ENCODE results near the gene PCDHGA6. TPM values are rescaled to one million over a fixed set of nuclear protein-coding genes. Genes with fewer than 3 reads are reported as not detected.
A peak's percentile ranks its signal among the peaks of the same experiment; 100 is the strongest.

The PCDHGA6 gene
- total and polyA plus RNA-seq, 2 donors (not counting 1 experiment from before 2014, with no cell fraction given), result 0.78 to 2.5 TPM

GRCh38 chr5:141398608-141399007 lies 24.9 kb downstream of the PCDHGA6 start:
- no peak for DNase-seq
- peaks cover 2% of the 10 kb centered on the region for H3K4me1 Mint-ChIP-seq
- H4K20me1 ChIP-seq (ENCODE audit: control insufficient read depth, insufficient read depth, low read length, poor library complexity, severe bottlenecking), result no peaks in the 10 kb centered on the region
- no peaks in the 10 kb centered on the region for H3K79me2 ChIP-seq (ENCODE audit: control insufficient read depth, insufficient read depth, low read length)
- H2AFZ ChIP-seq (ENCODE audit: insufficient read depth, low read depth, low read length, poor library complexity, severe bottlenecking), result no peak overlapping the region
- ATAC-seq (ENCODE audit: low read depth), result no peak
- intact Hi-C loops (cut with micrococcal nuclease), result no loop called here
- no peak overlapping the region for H3K27ac ChIP-seq (ENCODE audit: low read length in 2 of 2)
- TF ChIP-seq CTCF (IDR thresholded peaks at IDR 0.05) (no peak), EZH2 (IDR thresholded peaks at IDR 0.05; ENCODE audit: borderline replicate concordance, insufficient read depth, low read depth, low read length, poor library complexity, severe bottlenecking) (no peak)
- 31% methylated on average over 13 of the region's 15 CpGs for WGBS (ENCODE audit: insufficient coverage)
- H3K4me3 Mint-ChIP-seq, result no peak overlapping the region
- peaks cover 51% of the 10 kb centered on the region for H3K27me3 Mint-ChIP-seq
- H3K36me3 ChIP-seq (replicated peaks in 1 of 2; ENCODE audit: control extremely low read depth in 1 of 2, control insufficient read depth in 1 of 2, extremely low read depth in 1 of 2, insufficient read depth in 2 of 2, low read length in 1 of 2), result no peaks in the 10 kb centered on the region
- no peak overlapping the region for H3K4me2 ChIP-seq (replicated peaks; ENCODE audit: low read depth, low read length, poor library complexity, severe bottlenecking)
- POLR2A ChIA-PET, result no interaction called here
- no peak overlapping the region for H3K9ac ChIP-seq (ENCODE audit: low read length)
- H3K27me3 ChIP-seq (replicated peaks in 1 of 4; ENCODE audit: control extremely low read depth in 1 of 4, control insufficient read depth in 3 of 4, insufficient read depth in 4 of 4, low read length in 3 of 4), result peaks cover 0 to 50% (median 34%) of the 10 kb centered on the region in 4 experiments
- H3K4me1 ChIP-seq (ENCODE audit: control insufficient read depth in 2 of 2, insufficient read depth in 2 of 2, low read length in 2 of 2), result no peaks in the 10 kb centered on the region
- H3K4me3 ChIP-seq (ENCODE audit: control extremely low read depth in 1 of 5, extremely low read depth in 1 of 5, insufficient read depth in 1 of 5, low read depth in 2 of 5, low read length in 4 of 5), result no peak overlapping the region
- H3K9me3 Mint-ChIP-seq (ENCODE audit: insufficient read depth), result peaks cover 12% of the 10 kb centered on the region
- CTCF ChIA-PET, result interaction anchor here (1.6 to 1.8 kb wide), 2 partner anchors 15 to 165 kb away, joined by 5 to 7 read pairs; no protein-coding TSS in a partner anchor
- no peak overlapping the region for H3K27ac Mint-ChIP-seq
- peaks cover 0 to 52% (median 26%) of the 10 kb centered on the region in 3 donors for H3K9me3 ChIP-seq (ENCODE audit: control extremely low read depth in 1 of 3, control insufficient read depth in 2 of 3, insufficient read depth in 1 of 3, low read length in 2 of 3)

- H3K9ac ChIP-seq (ENCODE audit: low read length), result no peak overlapping the region
- Mint-ChIP-seq H3K27ac (no peak overlapping the region), H3K9me3 (ENCODE audit: insufficient read depth) (peaks cover 11% of the 10 kb centered on the region), H3K4me1 (peaks cover 2% of the 10 kb centered on the region), H3K4me3 (no peak overlapping the region), H3K27me3 (peaks cover 53% of the 10 kb centered on the region)
- peaks cover 0 to 50% (median 34%) of the 10 kb centered on the region in 4 experiments for H3K27me3 ChIP-seq (replicated peaks in 1 of 4; ENCODE audit: control extremely low read depth in 1 of 4, control insufficient read depth in 3 of 4, insufficient read depth in 4 of 4, low read length in 3 of 4)
- TF ChIP-seq EZH2 (IDR thresholded peaks at IDR 0.05; ENCODE audit: borderline replicate concordance, insufficient read depth, low read depth, low read length, poor library complexity, severe bottlenecking), result no peak
- no peak for TF ChIP-seq CTCF (IDR thresholded peaks at IDR 0.05)
- H3K4me2 ChIP-seq (replicated peaks; ENCODE audit: low read depth, low read length, poor library complexity, severe bottlenecking), result no peak overlapping the region
- WGBS (ENCODE audit: insufficient coverage), result 45% methylated on average over 61 of the region's 61 CpGs
- peaks cover 0 to 48% (median 19%) of the 10 kb centered on the region in 3 donors for H3K9me3 ChIP-seq (ENCODE audit: control extremely low read depth in 1 of 3, control insufficient read depth in 2 of 3, insufficient read depth in 1 of 3, low read length in 2 of 3)
- H3K4me3 ChIP-seq (ENCODE audit: control extremely low read depth in 1 of 5, extremely low read depth in 1 of 5, insufficient read depth in 1 of 5, low read depth in 2 of 5, low read length in 4 of 5), result no peak overlapping the region
- no peak overlapping the region for H2AFZ ChIP-seq (ENCODE audit: insufficient read depth, low read depth, low read length, poor library complexity, severe bottlenecking)
- DNase-seq, result peak; percentile 5
- ATAC-seq (ENCODE audit: low read depth), result no peak
- H4K20me1 ChIP-seq (ENCODE audit: control insufficient read depth, insufficient read depth, low read length, poor library complexity, severe bottlenecking), result no peaks in the 10 kb centered on the region
- H3K36me3 ChIP-seq (replicated peaks in 1 of 2; ENCODE audit: control extremely low read depth in 1 of 2, control insufficient read depth in 1 of 2, extremely low read depth in 1 of 2, insufficient read depth in 2 of 2, low read length in 1 of 2), result no peaks in the 10 kb centered on the region
- POLR2A ChIA-PET, result no interaction called here
- no peak overlapping the region for H3K27ac ChIP-seq (ENCODE audit: low read length in 2 of 2)
- CTCF ChIA-PET, result interaction anchor here (2.3 kb wide), 1 partner anchor 13 kb away, joined by 7 read pairs; the partner anchor contains the start of gene PCDHGA10
- H3K79me2 ChIP-seq (ENCODE audit: control insufficient read depth, insufficient read depth, low read length), result no peaks in the 10 kb centered on the region
- intact Hi-C loops (cut with micrococcal nuclease), result loop anchor here (5.0 kb wide), 1 partner anchor 32 kb away; no protein-coding TSS in a partner anchor
- H3K4me1 ChIP-seq (ENCODE audit: control insufficient read depth in 2 of 2, insufficient read depth in 2 of 2, low read length in 2 of 2), result no peaks in the 10 kb centered on the region
These were observed 26.0 kb downstream of the PCDHGA6 start for GRCh38 chr5:141399555-141400258.

All from B cell (primary cell).